ENCODE data around the gene THEMIS.

GRCh38 chr6:127884134-127884533 is 16.7 kb downstream of the THEMIS start:
- TF ChIP-seq CTCF (IDR thresholded peaks at IDR 0.05; ENCODE audit: insufficient read depth, low read length) (no peak), POLR2AphosphoS5 (IDR thresholded peaks at IDR 0.05; ENCODE audit: low read depth) (no peak), REST (IDR thresholded peaks at IDR 0.05; ENCODE audit: insufficient replicate concordance, low read depth) (no peak), GABPA (IDR thresholded peaks at IDR 0.05; ENCODE audit: low read depth) (no peak)

All from HL-60 (cell line).